Measurements from ENCODE around the gene CCSER2.

The CCSER2 gene

GRCh38 chr10:84352251-84352842 is 24.0 kb downstream of the CCSER2 start:
- DNase-seq: peak; percentile 5

GRCh38 chr10:84353052-84353803 is 24.8 kb downstream of the CCSER2 start:
- DNase-seq: no peak

DNA sequence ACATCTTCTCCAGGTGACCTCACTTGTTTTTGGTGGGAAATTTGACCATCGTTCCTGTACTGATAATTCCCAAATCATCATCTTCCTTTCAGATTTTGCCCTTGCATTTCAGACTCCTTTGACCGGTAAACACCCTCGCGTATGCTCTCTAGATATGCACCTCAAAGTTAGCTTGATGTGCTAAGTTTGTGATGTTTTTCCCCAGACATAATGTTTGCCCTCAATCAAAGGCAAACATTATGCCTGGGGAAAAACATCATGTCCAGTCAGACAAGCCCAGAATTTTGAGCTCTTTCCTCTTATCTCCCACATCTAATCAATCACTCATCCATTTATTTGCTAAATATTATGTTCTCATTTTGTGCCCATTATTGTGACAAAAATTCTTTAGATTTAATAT is 26.2 kb downstream of the CCSER2 start:
- no peak for DNase-seq

DNA sequence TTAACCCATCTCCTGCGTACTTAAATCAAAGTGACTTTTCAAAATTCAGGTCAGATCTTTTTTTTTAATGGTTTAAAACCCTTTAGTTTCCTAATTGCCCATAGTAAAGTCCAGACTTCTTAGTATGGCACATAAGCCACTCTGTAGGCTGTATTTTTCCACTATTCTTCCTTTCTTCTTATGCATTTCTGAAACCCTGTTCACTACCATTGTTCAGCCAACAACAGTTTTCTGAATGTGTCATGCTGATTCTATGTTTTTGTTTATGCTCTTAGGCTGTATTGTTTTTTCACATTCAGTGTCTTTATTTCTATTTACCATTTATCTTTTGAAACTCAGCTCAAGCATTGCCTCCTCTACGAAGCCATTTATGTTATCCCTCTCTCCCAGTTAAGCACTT is 26.7 kb downstream of the CCSER2 start:
- DNase-seq: no peak

GRCh38 chr10:84356928-84357327 is 28.5 kb downstream of the CCSER2 start:
- no peak for DNase-seq

DNA sequence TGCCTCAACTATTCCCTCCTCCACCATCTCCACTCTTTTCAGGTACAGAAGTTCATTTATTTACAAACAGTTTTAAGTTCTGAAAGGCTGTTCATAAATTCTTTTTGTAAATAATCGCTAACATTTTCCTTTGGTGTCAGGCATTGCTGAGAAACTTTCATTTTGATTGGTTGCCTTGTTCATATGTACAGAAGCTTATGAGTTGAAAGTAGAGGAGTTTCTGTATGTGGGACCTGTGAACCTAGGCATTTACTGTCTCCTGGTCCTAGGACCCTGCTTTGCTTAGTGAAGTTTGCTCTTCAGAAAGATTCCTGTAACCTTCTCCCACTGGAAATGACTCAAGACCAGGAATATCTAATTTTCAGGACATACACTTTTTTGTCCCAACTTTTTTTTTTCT is 30.4 kb downstream of the CCSER2 start:
- no peak for DNase-seq

GRCh38 chr10:84360637-84361365 is 32.4 kb downstream of the CCSER2 start:
- DNase-seq: no peak

- no peak for DNase-seq
These were observed 37.0 kb downstream of the CCSER2 start for GRCh38 chr10:84365335-84365881.

DNA sequence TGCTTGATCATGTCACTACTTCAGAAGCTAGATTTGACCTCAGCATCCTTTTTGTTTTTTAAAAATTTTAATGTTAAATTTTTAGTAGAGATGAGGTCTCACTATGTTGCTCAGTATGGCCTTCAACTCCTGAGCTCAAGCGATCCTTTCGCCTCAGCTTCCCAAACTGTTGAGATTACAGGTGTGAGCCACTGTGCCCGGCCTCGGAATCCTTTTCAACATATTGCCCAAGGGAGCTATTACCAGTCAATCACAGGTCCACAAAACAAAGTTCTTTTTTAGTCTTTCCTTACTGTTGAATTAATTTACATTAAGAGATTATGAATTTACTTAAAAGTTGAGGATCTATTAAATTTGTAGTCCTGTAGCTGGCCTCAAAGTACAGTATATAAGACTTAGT is 37.7 kb downstream of the CCSER2 start:
- DNase-seq: no peak

GRCh38 chr10:84367256-84367655 is 38.9 kb downstream of the CCSER2 start:
- no peak for DNase-seq

GRCh38 chr10:84368828-84369227 is 40.4 kb downstream of the CCSER2 start:
- DNase-seq: no peak

DNA sequence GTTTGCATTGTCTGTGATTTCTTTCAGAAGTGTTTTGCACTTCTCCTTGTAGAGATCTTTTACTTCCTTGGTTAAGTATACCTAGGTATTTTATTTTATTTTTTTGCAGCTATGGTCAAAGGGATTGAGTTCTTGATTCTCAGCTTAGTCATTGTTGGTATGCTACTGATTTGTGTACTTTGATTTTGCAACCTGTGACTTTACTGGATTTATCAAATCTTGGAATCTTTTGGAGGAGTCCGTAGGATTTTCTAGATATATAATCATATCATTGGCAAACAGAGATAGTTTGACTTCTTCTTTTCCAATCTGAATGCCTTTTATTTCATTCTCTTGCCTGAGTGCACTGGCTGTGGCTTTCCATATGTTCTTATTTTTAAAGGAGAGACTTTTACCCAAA is 41.9 kb downstream of the CCSER2 start:
- DNase-seq: no peak

GRCh38 chr10:84371944-84372343 is 43.6 kb downstream of the CCSER2 start:
- no peak for DNase-seq

GRCh38 chr10:84373000-84373399 is 44.6 kb downstream of the CCSER2 start:
- DNase-seq: no peak

- no peak for DNase-seq
These were observed 46.1 kb downstream of the CCSER2 start for GRCh38 chr10:84374455-84374854.

DNA sequence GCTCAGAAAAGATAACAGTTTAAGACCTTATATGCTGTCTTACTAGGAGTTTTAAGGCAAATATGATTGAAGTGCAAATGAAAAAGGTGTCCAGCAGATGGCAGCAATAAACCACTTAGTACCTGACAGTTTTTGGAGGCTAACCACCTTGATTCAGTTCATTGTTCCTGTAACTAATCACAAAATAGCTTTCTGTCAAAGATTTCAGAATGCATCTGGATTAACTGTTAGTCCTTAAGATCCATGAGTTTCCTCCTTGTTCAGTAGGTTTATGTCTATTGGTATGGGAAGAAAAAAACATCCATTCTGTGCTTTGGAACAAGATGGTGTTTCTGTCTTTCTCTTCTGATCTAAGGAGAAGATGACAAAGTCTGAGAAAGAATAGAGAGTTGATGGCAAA is 46.6 kb downstream of the CCSER2 start:
- DNase-seq: peak; percentile 83

- DNase-seq: no peak
These were observed 47.5 kb downstream of the CCSER2 start for GRCh38 chr10:84375881-84376280.

DNA sequence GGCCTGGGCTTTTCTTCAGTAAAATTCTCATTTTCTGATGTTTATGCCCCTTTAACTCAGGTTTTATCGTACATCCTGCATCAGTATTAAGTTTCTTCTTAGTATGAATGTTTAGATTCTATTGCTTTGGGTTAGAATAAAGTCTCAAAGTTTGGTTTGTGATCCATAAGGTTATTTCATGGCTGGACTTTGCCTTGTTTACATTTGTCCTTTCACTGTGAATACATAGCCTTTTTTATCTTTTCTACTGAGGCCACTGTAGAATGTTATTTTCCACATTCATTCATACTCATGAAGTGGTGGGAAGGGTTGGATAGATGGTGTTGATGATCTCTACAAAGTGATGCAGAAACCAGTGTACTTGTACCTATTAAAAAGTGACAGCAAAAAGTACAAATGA is 59.8 kb downstream of the CCSER2 start:
- no peak for DNase-seq

- DNase-seq: no peak
These were observed 62.0 kb downstream of the CCSER2 start for GRCh38 chr10:84390364-84390763.

GRCh38 chr10:84391326-84391725 is 62.9 kb downstream of the CCSER2 start:
- peak; percentile 54 for DNase-seq

GRCh38 chr10:84392181-84392580 is 63.8 kb downstream of the CCSER2 start:
- DNase-seq: no peak

- DNase-seq: no peak
These were observed 67.2 kb downstream of the CCSER2 start for GRCh38 chr10:84395581-84395980.

GRCh38 chr10:84397735-84398144 is 69.4 kb downstream of the CCSER2 start:
- DNase-seq: no peak

GRCh38 chr10:84398696-84399095 is 70.3 kb downstream of the CCSER2 start:
- no peak for DNase-seq

Measured in NCI-H1694 (cell line).